Measurements from ENCODE around the gene ERVW-1.
"Not testable (repeated sequence)": the region's sequence is repeated elsewhere in the genome, so short reads cannot be mapped to it uniquely, and the experiment has no call there.

Gene ERVW-1

GRCh38 chr7:92466682-92467081 is 11.1 kb downstream of the ERVW-1 start:
- DNase-seq = no peak

- DNase-seq = no peak
These were observed 13.2 kb downstream of the ERVW-1 start for GRCh38 chr7:92464515-92464914.

- DNase-seq = no peak
These were observed 15.2 kb downstream of the ERVW-1 start for GRCh38 chr7:92462560-92462959.

GRCh38 chr7:92461027-92462003 is 16.4 kb downstream of the ERVW-1 start:
- peak; percentile 26 for DNase-seq

- no peak for DNase-seq
These were observed 17.2 kb downstream of the ERVW-1 start for GRCh38 chr7:92460510-92460909.

- no peak for DNase-seq
These were observed 17.6 kb downstream of the ERVW-1 start for GRCh38 chr7:92460109-92460508.

GRCh38 chr7:92456236-92456635 is 21.5 kb downstream of the ERVW-1 start:
- DNase-seq = no peak

GRCh38 chr7:92451645-92452044 is 26.1 kb downstream of the ERVW-1 start:
- no peak for DNase-seq

GRCh38 chr7:92448205-92448747 is 29.5 kb downstream of the ERVW-1 start:
- DNase-seq = peak; percentile 54

GRCh38 chr7:92447345-92448204 is 30.2 kb downstream of the ERVW-1 start, which contains the start of gene GATAD1:
Gene GATAD1, plus strand, starts transcription at chr7:92447482. Its CDS starts 248 bp downstream, at chr7:92447730.
- peak; percentile 98 for DNase-seq

GRCh38 chr7:92446869-92447344 is 30.8 kb downstream of the ERVW-1 start:
- no peak for DNase-seq

GRCh38 chr7:92442720-92443119 is 35.0 kb downstream of the ERVW-1 start:
- not testable (repeated sequence) for DNase-seq

GRCh38 chr7:92437956-92438491 is 39.7 kb downstream of the ERVW-1 start:
- DNase-seq = no peak

GRCh38 chr7:92436612-92437445 is 40.9 kb downstream of the ERVW-1 start:
- no peak for DNase-seq

GRCh38 chr7:92435542-92435941 is 42.2 kb downstream of the ERVW-1 start:
- no peak for DNase-seq

GRCh38 chr7:92433019-92433418 is 44.7 kb downstream of the ERVW-1 start:
- no peak for DNase-seq

GRCh38 chr7:92432299-92432946 is 45.3 kb downstream of the ERVW-1 start:
- no peak for DNase-seq

- no peak for DNase-seq
These were observed 50.6 kb downstream of the ERVW-1 start for GRCh38 chr7:92427193-92427592.

- DNase-seq = no peak
These were observed 52.3 kb downstream of the ERVW-1 start for GRCh38 chr7:92425311-92425947.

GRCh38 chr7:92423710-92424131 is 54.0 kb downstream of the ERVW-1 start:
- no peak for DNase-seq

- DNase-seq = no peak
These were observed 54.8 kb downstream of the ERVW-1 start for GRCh38 chr7:92422926-92423325.

Data from retina (tissue), 1 donor.